GM21526 (cell line): ENCODE data around the gene YIF1A.
A peak's percentile ranks its signal among the peaks of the same experiment; 100 is the strongest.
"Not testable (repeated sequence)": the region's sequence is repeated elsewhere in the genome, so short reads cannot be mapped to it uniquely, and the experiment has no call there.

Source experiments
- ATAC-seq: cut with Tn5 transposase; IDR thresholded peaks from one replicate; pipeline ENCODE4 v1.9.1; 2021; ENCODE audit warnings: moderate library complexity; ENCODE audit not compliant: unreplicated experiment, low FRiP score

The YIF1A gene

GRCh38 chr11:66287889-66288670 lies 863 bp downstream of the YIF1A start:
- ATAC-seq: no peak

GRCh38 chr11:66287211-66287888 lies 1.6 kb downstream of the YIF1A start:
- ATAC-seq: no peak

- no peak for ATAC-seq
Observed at GRCh38 chr11:66286699-66287098, 2.2 kb downstream of the YIF1A start.

- no peak for ATAC-seq
Observed at GRCh38 chr11:66285250-66285947, 3.5 kb downstream of the YIF1A start.

GRCh38 chr11:66284526-66285078 lies 4.3 kb downstream of the YIF1A start:
- no peak for ATAC-seq

- no peak for ATAC-seq
Observed at GRCh38 chr11:66283461-66284105, 5.4 kb downstream of the YIF1A start.

- ATAC-seq: peak; percentile 55
Observed at GRCh38 chr11:66282468-66283455, 6.2 kb downstream of the YIF1A start.

- no peak for ATAC-seq
Observed at GRCh38 chr11:66281776-66282467, 7.0 kb downstream of the YIF1A start.

GRCh38 chr11:66281001-66281400 lies 7.9 kb downstream of the YIF1A start:
- no peak for ATAC-seq

GRCh38 chr11:66280428-66280827 lies 8.5 kb downstream of the YIF1A start:
- no peak for ATAC-seq

GRCh38 chr11:66279092-66279734 lies 9.7 kb downstream of the YIF1A start:
- ATAC-seq: no peak

GRCh38 chr11:66278363-66279091 lies 10.4 kb downstream of the YIF1A start:
- no peak for ATAC-seq

- no peak for ATAC-seq
Observed at GRCh38 chr11:66277471-66278362, 11.2 kb downstream of the YIF1A start, which contains the start of gene CNIH2. Gene CNIH2 (plus strand): TSS chr11:66278175. CDS start chr11:66278457, 282 bp downstream.

GRCh38 chr11:66277064-66277463 lies 11.9 kb downstream of the YIF1A start:
- ATAC-seq: not testable (repeated sequence)

- not testable (repeated sequence) for ATAC-seq
Observed at GRCh38 chr11:66276619-66277018, 12.3 kb downstream of the YIF1A start.

- no peak for ATAC-seq
Observed at GRCh38 chr11:66275984-66276612, 12.8 kb downstream of the YIF1A start.
